Measurements from ENCODE around the gene BANP.
"Not testable (repeated sequence)": the region's sequence is repeated elsewhere in the genome, so short reads cannot be mapped to it uniquely, and the experiment has no call there.

Gene BANP

DNA sequence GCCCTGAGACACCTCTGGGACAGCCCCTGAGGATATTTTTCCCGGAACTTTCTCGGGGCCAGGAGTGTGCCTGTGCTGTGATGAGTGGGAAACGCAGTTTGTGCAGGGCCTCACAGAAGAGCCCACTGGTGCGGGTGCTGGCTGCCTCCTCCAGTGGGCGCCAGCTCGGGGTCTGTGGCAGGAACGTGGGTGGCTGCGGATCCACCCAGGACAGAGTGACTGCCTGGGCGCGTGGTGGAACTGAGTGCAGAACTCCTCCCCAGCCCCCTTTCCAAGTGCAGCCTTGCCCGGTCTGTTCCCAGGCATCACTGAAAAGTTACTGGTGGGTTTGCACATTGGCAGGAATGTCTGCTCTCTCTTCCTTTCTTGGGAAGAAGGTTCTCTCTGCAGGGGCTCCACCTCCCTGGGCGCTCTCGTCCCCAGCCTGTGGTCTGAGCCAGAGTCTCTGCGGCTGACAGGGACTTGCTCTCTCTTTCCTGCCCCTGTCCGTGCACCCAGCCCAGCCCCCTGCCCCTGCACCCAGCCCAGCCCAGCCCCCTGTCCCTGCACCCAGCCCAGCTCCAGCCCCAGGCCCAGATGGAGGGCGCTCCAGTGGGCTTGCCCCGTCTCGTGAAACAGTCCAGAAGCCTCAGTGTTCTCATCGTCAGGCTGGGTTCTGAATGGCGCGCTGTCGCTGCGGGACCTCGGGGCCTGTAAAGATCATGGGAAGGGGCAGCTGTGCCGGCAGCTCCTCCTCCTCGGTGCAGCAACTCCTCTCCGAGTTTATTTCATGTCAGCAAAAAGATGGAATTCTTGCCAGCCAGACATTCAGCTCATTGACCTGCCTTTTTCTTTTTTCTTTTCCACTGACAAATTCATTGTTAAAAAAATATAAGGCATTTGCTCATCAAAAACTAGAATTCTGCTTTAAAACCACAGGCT lies 117.5 kb downstream of the BANP start:
- no peak for TF ChIP-seq POLR2A (IDR thresholded peaks at IDR 0.05; ENCODE audit: low read depth, low read length)
- DNase-seq (ENCODE audit: insufficient read length, low spot score): no peak
- no peak for FAIRE-seq

DNA sequence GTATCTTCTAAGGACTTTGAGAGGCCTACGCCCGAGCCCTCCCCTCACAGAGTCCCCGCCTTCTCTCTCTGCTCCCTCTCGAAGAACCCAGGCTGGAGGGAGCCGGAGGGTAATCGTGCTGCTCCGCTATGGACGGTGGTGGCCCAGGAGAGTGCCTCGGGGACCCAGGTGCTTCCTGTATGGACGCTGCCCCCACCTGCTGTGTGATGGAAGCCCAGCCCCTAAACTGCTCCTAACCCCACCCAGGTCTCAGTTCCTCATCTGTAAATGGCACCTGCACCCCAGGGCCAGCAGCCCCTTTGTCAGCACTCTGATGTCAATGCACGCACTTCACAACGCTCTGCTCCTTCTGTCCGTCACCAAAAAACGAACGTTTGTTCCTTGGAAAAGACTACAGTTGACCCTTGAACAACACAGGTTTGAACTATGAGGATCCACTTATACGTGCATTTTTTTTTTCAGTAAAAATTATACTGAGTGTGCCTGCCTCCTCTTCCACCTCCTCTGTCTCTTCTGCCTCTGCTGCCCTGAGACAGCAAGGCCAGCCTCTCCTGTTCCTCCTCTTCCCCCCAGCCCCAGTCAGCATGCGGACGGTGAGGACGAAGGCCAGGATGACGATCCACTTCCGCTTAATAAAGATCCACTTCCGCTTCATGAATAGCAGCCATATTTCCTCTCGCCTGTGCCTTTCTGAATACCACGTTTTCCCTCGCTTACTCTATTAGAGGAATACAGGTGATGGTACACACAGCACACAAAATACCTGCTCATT lies 118.3 kb downstream of the BANP start:
- FAIRE-seq (no peak), DNase-seq (ENCODE audit: insufficient read length, low spot score) (no peak)
- TF ChIP-seq POLR2A (IDR thresholded peaks at IDR 0.05; ENCODE audit: low read depth, low read length): no peak

DNA sequence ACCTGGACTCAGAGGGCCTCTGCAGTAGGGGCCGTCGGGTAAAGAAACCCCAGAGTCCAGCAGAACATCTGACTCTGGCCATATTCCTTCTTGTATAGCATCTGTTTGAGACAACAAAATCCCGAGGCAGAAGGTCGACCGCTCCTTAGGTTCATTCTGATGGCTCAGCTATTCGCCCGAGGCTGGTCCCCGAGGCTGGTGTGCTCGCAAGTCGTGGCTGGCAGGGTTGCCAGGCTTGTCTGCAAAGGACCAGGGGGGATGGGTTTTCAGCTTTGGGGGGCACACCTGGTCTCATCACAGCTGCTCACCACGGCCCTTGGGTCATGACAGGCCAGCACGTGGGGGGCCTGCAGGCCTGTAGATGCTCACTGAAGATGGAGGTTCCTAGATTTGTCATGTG lies 119.1 kb downstream of the BANP start:
- no peak for FAIRE-seq
- no peak for DNase-seq (ENCODE audit: insufficient read length, low spot score)
- no peak for TF ChIP-seq POLR2A (IDR thresholded peaks at IDR 0.05; ENCODE audit: low read depth, low read length)

DNA sequence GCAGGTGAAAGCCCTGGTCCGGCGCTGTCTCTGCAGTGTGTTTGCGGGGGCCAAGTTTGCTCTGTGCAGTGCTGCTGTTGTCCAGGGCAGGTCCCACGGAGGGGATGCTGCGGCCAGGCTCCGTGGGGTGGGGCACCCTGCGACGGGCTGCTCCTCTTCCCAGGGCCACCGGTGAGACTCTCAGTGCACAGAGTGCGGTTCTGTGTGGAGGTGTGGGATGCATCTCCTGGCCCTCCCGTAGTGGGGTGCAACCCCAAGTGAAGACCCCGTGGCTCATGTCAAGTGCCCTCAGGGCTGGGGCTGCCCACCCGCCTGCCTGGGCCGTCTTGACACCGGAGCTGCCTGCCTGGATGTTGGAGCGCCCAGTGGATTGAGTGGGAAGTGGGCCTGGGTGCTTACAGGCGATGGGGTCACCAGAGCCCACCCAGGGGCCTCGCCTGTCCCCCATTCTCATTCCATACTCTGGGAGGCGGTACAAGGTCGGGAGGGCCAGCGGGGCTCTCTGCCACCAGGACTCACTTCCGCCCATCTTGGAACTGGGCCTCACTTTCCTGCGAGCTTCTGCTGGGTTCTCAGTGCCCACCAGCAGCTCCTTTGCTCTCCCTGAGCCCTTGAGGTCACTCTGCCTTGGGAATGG lies 119.9 kb downstream of the BANP start:
- TF ChIP-seq POLR2A (IDR thresholded peaks at IDR 0.05; ENCODE audit: low read depth, low read length): no peak

DNA sequence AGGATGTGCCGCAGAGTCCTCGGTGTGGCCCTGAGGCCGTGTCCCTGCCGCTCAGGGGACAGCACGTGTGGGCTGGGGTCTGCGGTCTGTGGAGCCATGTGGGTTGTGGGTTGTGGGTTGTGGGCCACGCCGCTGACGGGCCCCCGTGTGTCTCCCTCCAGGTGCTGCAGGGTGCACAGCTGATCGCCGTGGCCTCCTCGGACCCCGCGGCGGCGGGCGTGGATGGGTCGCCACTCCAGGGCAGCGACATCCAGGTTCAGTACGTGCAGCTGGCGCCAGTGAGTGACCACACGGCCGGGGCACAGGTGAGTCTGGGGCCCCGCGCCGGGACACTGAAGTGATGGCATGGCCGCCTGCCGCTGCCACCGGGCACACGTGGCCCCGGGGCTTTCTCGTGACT lies 120.7 kb downstream of the BANP start:
- no peak for TF ChIP-seq POLR2A (IDR thresholded peaks at IDR 0.05; ENCODE audit: low read depth, low read length)
- FAIRE-seq (no peak), DNase-seq (ENCODE audit: insufficient read length, low spot score) (no peak)

More for the DNA sequence above, 119.9 kb downstream of the BANP start:
- FAIRE-seq (no peak), DNase-seq (ENCODE audit: insufficient read length, low spot score) (no peak)

DNA sequence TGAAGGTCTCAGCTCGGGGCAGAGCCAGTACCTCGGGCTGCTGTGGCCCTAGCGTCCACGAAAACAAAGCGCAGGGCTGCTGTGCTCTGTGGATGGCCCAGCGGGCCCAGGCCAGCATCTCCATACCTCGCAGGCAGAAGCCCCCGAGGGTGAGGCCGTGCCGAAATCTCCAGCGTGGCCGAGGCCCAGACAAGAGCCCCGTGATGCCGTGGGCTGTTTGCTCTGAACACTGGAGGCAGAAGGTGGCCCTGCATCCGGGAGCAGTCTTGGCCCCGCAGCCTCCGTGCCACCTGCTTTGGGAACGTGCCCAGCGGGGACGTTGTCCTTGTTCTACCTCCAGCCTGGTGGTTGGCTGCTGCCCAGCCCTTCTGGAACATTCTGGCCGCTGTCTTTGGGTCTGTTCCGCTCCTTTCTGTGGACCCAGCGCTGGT lies 121.4 kb downstream of the BANP start:
- no peak for FAIRE-seq
- TF ChIP-seq POLR2A (IDR thresholded peaks at IDR 0.05; ENCODE audit: low read depth, low read length): no peak
- DNase-seq (ENCODE audit: insufficient read length, low spot score): no peak

DNA sequence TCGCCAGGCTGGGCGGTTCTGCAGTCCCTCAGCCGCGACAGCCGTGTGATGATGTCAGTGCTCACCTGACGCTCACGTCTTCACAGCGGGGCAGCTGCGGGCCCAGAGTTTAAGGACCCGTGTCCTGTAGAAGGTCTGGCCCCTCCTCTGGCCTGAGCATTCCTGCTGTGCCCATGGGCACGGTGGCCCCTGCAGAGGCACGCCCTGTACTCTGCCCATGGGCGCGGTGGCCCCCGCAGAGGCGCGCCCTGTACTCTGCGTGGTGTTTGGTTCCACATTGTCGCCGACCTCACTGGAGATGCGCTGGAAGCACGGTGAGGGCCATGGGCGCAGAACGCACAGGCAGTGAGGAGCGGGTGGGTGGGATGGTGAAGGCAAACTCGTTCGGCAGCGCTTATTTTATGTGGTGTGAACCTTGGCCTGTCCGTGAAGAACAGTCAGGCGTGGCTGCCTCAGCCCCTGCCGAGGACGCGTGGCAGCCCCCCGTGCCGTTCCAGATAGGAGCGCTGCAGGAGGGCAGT lies 122.0 kb downstream of the BANP start:
- DNase-seq (ENCODE audit: insufficient read length, low spot score) (no peak), FAIRE-seq (no peak)
- TF ChIP-seq POLR2A (IDR thresholded peaks at IDR 0.05; ENCODE audit: low read depth, low read length): no peak

DNA sequence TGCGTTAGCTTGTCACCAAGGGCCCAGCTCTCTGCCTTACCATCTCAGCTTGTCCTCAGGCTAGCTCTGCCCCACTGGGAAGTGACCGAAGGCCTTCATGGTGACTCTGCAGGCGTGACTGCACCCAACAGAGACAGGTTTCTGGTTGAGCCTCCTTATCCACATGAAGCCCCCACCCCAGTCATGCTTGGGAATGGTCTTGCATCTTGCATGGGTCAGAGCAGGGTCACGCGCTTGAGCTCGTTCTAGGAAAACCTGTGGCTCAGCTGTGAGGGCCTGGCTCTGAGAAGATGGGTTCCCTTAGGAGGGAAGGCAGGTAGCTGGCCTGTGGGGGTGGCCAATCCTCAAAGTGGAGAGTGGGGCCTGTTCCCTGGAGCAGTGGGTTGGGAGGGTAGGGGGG lies 122.8 kb downstream of the BANP start:
- no peak for FAIRE-seq
- DNase-seq (ENCODE audit: insufficient read length, low spot score): no peak
- TF ChIP-seq POLR2A (IDR thresholded peaks at IDR 0.05; ENCODE audit: low read depth, low read length): no peak

DNA sequence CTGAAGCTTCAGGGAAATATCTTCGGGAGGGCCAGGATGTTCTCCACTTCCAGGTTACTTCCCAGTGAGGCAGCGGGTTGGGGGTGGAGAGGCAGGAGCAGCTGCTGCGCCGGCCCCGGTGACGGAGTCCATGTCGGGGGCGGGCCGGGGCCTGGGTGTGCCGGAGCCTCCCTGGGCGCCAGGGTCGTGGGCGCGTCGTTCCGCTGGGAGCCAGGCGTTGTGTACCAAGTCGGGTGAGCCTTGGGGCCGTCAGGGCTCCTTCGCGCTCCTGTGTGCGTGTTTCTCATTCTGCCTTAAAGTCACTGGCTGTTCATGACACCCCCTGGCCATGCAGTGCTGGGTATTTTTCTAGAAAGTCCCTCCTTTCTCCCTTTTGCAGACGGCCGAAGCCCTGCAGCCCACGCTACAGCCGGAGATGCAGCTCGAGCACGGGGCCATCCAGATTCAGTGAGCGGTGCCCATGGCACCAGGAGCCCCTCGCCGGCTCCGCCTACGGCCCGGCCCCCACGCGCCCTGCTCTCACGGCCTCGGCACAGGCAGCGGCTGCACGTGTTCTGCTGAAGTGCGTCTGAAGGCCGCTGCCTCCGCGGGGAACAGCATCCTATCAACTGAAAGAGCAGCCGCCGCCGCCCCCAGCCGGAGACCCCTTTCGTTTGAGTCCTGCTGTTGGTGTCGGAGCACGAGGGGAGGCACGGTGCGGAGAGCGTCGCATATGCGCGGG lies 125.1 kb downstream of the BANP start:
- DNase-seq (ENCODE audit: insufficient read length, low spot score) (no peak), FAIRE-seq (no peak)
- TF ChIP-seq POLR2A (IDR thresholded peaks at IDR 0.05; ENCODE audit: low read depth, low read length): no peak

DNA sequence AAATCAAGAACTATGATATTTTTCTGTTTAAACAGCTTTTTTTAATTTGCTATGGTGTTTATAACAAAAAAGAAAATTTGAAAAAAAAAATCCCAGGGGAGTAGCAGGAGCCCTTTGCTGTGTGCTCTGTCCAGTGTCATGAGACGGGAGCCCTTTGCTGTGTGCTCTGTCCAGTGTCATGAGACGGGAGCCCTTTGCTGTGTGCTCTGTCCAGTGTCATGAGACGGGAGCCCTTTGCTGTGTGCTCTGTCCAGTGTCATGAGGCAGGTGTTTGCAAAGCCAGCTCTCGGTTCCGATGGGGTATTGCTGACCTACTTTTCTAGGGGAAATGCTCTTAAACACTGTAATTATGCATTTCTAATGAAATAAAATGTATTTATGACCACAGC lies 125.7 kb downstream of the BANP start:
- FAIRE-seq; DNase-seq (ENCODE audit: insufficient read length, low spot score): not testable (repeated sequence)

DNA sequence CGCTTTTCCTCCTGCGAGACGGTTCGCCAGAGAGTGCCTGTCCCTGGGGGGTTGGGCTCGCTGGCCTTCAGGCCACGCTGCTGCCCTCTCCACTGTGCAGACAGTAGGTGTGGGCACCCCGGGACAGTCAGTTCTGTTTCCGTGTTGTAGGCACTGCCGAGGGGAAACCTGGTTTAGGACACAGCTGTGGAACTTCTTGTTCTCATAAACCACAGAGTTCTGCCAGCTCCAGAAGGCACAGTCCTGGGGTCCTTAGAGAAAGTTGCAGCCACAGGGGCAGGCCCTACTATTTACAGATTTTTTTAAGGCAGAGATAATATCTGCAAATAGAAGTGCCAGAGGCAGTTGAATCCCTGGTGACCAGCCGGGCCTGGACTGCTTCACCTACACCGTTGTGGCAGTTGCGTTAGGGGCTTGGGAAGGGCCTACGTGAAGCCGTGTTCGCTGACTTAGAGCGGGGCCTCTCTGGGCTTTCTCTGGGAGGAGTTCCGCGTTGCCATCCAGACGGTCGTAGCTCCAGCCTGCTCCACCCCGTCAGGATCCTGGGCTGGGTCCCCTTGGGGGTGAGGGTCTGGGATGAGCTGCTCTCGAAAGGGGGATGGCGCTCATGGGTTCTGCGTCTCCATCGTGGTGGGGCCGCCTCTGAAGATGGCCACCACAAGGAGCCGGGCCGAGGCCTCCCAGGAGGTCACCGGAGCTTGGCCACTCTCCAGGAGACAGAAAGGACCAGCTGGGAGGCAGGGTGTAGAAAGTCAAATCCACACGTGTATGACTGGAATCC lies 126.3 kb downstream of the BANP start:
- no peak for FAIRE-seq
- no peak for DNase-seq (ENCODE audit: insufficient read length, low spot score)
- TF ChIP-seq POLR2A (IDR thresholded peaks at IDR 0.05; ENCODE audit: low read depth, low read length): no peak

DNA sequence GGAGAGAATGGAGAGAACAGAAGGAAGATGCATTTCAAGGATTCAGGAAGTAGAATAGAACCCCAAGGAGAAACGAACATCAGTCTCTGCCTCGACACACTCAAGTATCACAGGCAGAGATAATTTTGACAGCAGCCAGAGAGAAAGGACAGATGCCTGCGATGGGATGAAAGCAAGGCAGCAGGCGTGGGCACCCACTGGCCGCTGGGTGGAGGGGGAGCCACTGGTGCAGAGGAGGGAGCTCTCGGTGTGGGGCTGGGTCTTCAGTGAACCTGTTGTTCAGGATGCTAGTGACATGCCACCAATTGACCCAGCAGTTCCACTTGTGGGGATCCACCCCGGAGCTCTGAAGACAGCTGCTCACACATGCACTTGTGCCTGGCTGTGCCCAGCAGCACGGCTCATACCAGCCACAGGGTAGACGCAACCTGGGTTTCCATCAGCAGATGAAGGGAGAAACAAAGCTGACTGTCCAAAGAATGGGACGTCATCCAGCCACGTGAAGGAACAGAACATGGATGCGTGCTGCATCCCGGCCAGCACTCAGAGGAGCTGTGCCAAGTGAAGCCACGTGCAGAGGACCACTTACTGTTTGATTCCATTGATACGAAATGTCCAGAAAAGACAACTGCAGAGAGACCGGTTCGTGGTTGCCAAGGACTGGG lies 127.0 kb downstream of the BANP start:
- no peak for TF ChIP-seq POLR2A (IDR thresholded peaks at IDR 0.05; ENCODE audit: low read depth, low read length)
- FAIRE-seq (no peak), DNase-seq (ENCODE audit: insufficient read length, low spot score) (no peak)
